Measurements from ENCODE around the gene CBLB. TPM values are rescaled to one million over a fixed set of nuclear protein-coding genes. Genes with fewer than 3 reads are reported as not detected.

Gene CBLB
- total and polyA plus RNA-seq, 2 donors: 14.4 to 126 TPM

GRCh38 chr3:105674437-105675065 lies 194.3 kb downstream of the CBLB start:
- no peaks in the 10 kb centered on the region for H3K4me1 ChIP-seq (ENCODE audit: insufficient read depth)
- no peak overlapping the region for H3K27ac ChIP-seq (ENCODE audit: low read depth)
- no peak for DNase-seq (ENCODE audit: extremely low spot score)
- no peak overlapping the region for H3K4me3 ChIP-seq (ENCODE audit: low read depth, low read length)
- H3K36me3 ChIP-seq (ENCODE audit: insufficient read depth): peaks cover 2% of the 10 kb centered on the region

GRCh38 chr3:105672996-105673395 lies 195.8 kb downstream of the CBLB start:
- WGBS: 98% methylated on average over 5 of the region's 5 CpGs
- H3K36me3 ChIP-seq (ENCODE audit: insufficient read depth): peaks cover 5% of the 10 kb centered on the region

GRCh38 chr3:105662306-105662705 lies 206.5 kb downstream of the CBLB start:
- no peak for DNase-seq (ENCODE audit: extremely low spot score)
- Histone ChIP-seq H3K4me3 (ENCODE audit: low read depth, low read length) (no peak overlapping the region), H3K4me1 (ENCODE audit: insufficient read depth) (no peaks in the 10 kb centered on the region), H3K36me3 (ENCODE audit: insufficient read depth) (no peaks in the 10 kb centered on the region), H3K27ac (ENCODE audit: low read depth) (no peak overlapping the region)

More at GRCh38 chr3:105672996-105673395, 195.8 kb downstream of the CBLB start:
- no peak for DNase-seq (ENCODE audit: extremely low spot score)
- Histone ChIP-seq H3K4me3 (ENCODE audit: low read depth, low read length) (no peak overlapping the region), H3K27ac (ENCODE audit: low read depth) (no peak overlapping the region), H3K4me1 (ENCODE audit: insufficient read depth) (no peaks in the 10 kb centered on the region)

GRCh38 chr3:105661461-105661860 lies 207.4 kb downstream of the CBLB start:
- no peak for DNase-seq (ENCODE audit: extremely low spot score)
- H3K4me1 ChIP-seq (ENCODE audit: insufficient read depth): no peaks in the 10 kb centered on the region
- no peak overlapping the region for H3K4me3 ChIP-seq (ENCODE audit: low read depth, low read length)
- H3K27ac ChIP-seq (ENCODE audit: low read depth): no peak overlapping the region
- 90% methylated on average over 3 of the region's 3 CpGs for WGBS
- H3K36me3 ChIP-seq (ENCODE audit: insufficient read depth): no peaks in the 10 kb centered on the region

GRCh38 chr3:105656651-105657504 lies 211.9 kb downstream of the CBLB start:
- WGBS: 89% methylated on average over 1 of the region's 1 CpG
- Histone ChIP-seq H3K4me3 (ENCODE audit: low read depth, low read length) (no peak overlapping the region), H3K36me3 (ENCODE audit: insufficient read depth) (no peaks in the 10 kb centered on the region)

GRCh38 chr3:105653868-105654267 lies 214.9 kb downstream of the CBLB start:
- H3K27ac ChIP-seq (ENCODE audit: low read depth): no peak overlapping the region
- no peaks in the 10 kb centered on the region for H3K4me1 ChIP-seq (ENCODE audit: insufficient read depth)
- 90% methylated on average over 3 of the region's 3 CpGs for WGBS
- H3K36me3 ChIP-seq (ENCODE audit: insufficient read depth): no peaks in the 10 kb centered on the region
- H3K4me3 ChIP-seq (ENCODE audit: low read depth, low read length): no peak overlapping the region
- DNase-seq (ENCODE audit: extremely low spot score): no peak

More at GRCh38 chr3:105656651-105657504, 211.9 kb downstream of the CBLB start:
- no peaks in the 10 kb centered on the region for H3K4me1 ChIP-seq (ENCODE audit: insufficient read depth)
- DNase-seq (ENCODE audit: extremely low spot score): no peak
- no peak overlapping the region for H3K27ac ChIP-seq (ENCODE audit: low read depth)

- 33% methylated on average over 1 of the region's 1 CpG for WGBS
- DNase-seq (ENCODE audit: extremely low spot score): no peak
- Histone ChIP-seq H3K4me1 (ENCODE audit: insufficient read depth) (no peaks in the 10 kb centered on the region), H3K36me3 (ENCODE audit: insufficient read depth) (no peaks in the 10 kb centered on the region), H3K4me3 (ENCODE audit: low read depth, low read length) (no peak overlapping the region), H3K27ac (ENCODE audit: low read depth) (no peak overlapping the region)
Observed at GRCh38 chr3:105653166-105653565, 215.6 kb downstream of the CBLB start.

- H3K36me3 ChIP-seq (ENCODE audit: insufficient read depth): no peaks in the 10 kb centered on the region
- no peak overlapping the region for H3K4me3 ChIP-seq (ENCODE audit: low read depth, low read length)
- no peak for DNase-seq (ENCODE audit: extremely low spot score)
- no peaks in the 10 kb centered on the region for H3K4me1 ChIP-seq (ENCODE audit: insufficient read depth)
- 83% methylated on average over 3 of the region's 3 CpGs for WGBS
- no peak overlapping the region for H3K27ac ChIP-seq (ENCODE audit: low read depth)
Observed at GRCh38 chr3:105649480-105649879, 219.3 kb downstream of the CBLB start.

GRCh38 chr3:105647047-105647446 lies 221.8 kb downstream of the CBLB start:
- H3K4me1 ChIP-seq (ENCODE audit: insufficient read depth): no peaks in the 10 kb centered on the region
- no peaks in the 10 kb centered on the region for H3K36me3 ChIP-seq (ENCODE audit: insufficient read depth)
- DNase-seq (ENCODE audit: extremely low spot score): no peak
- H3K27ac ChIP-seq (ENCODE audit: low read depth): no peak overlapping the region
- H3K4me3 ChIP-seq (ENCODE audit: low read depth, low read length): no peak overlapping the region
- WGBS: 90% methylated on average over 2 of the region's 2 CpGs

GRCh38 chr3:105639131-105639530 lies 229.7 kb downstream of the CBLB start:
- DNase-seq (ENCODE audit: extremely low spot score): no peak
- WGBS: 81% methylated on average over 2 of the region's 2 CpGs
- no peaks in the 10 kb centered on the region for H3K36me3 ChIP-seq (ENCODE audit: insufficient read depth)

GRCh38 chr3:105634708-105635107 lies 234.1 kb downstream of the CBLB start:
- Histone ChIP-seq H3K4me3 (ENCODE audit: low read depth, low read length) (no peak overlapping the region), H3K36me3 (ENCODE audit: insufficient read depth) (no peaks in the 10 kb centered on the region), H3K27ac (ENCODE audit: low read depth) (no peak overlapping the region), H3K4me1 (ENCODE audit: insufficient read depth) (no peaks in the 10 kb centered on the region)
- 23% methylated on average over 5 of the region's 5 CpGs for WGBS
- DNase-seq (ENCODE audit: extremely low spot score): no peak

More at GRCh38 chr3:105639131-105639530, 229.7 kb downstream of the CBLB start:
- H3K4me3 ChIP-seq (ENCODE audit: low read depth, low read length): no peak overlapping the region
- H3K4me1 ChIP-seq (ENCODE audit: insufficient read depth): no peaks in the 10 kb centered on the region
- H3K27ac ChIP-seq (ENCODE audit: low read depth): no peak overlapping the region

GRCh38 chr3:105629718-105630117 lies 239.1 kb downstream of the CBLB start:
- Histone ChIP-seq H3K4me3 (ENCODE audit: low read depth, low read length) (no peak overlapping the region), H3K27ac (ENCODE audit: low read depth) (no peak overlapping the region)
- no peak for DNase-seq (ENCODE audit: extremely low spot score)

GRCh38 chr3:105626739-105627138 lies 242.1 kb downstream of the CBLB start:
- H3K27ac ChIP-seq (ENCODE audit: low read depth): no peak overlapping the region
- DNase-seq (ENCODE audit: extremely low spot score): no peak
- 94% methylated on average over 5 of the region's 5 CpGs for WGBS

More at GRCh38 chr3:105629718-105630117, 239.1 kb downstream of the CBLB start:
- Histone ChIP-seq H3K36me3 (ENCODE audit: insufficient read depth) (no peaks in the 10 kb centered on the region), H3K4me1 (ENCODE audit: insufficient read depth) (no peaks in the 10 kb centered on the region)

GRCh38 chr3:105622169-105622568 lies 246.6 kb downstream of the CBLB start:
- Histone ChIP-seq H3K4me3 (ENCODE audit: low read depth, low read length) (no peak overlapping the region), H3K4me1 (ENCODE audit: insufficient read depth) (no peaks in the 10 kb centered on the region), H3K27ac (ENCODE audit: low read depth) (no peak overlapping the region), H3K36me3 (ENCODE audit: insufficient read depth) (no peaks in the 10 kb centered on the region)
- no peak for DNase-seq (ENCODE audit: extremely low spot score)

More at GRCh38 chr3:105626739-105627138, 242.1 kb downstream of the CBLB start:
- no peaks in the 10 kb centered on the region for H3K4me1 ChIP-seq (ENCODE audit: insufficient read depth)
- no peaks in the 10 kb centered on the region for H3K36me3 ChIP-seq (ENCODE audit: insufficient read depth)
- H3K4me3 ChIP-seq (ENCODE audit: low read depth, low read length): no peak overlapping the region
